Prostate gland (tissue), 2 donors: Measurements from ENCODE around the gene GADD45B. TPM values are rescaled to one million over a fixed set of nuclear protein-coding genes. Genes with fewer than 3 reads are reported as not detected.

Source experiments
- DNase-seq: peaks from one replicate; pipeline ENCODE4 v3.0.0-alpha.2; 2019; ENCODE audit warnings: low spot score
- H3K27ac ChIP-seq, 2 donors: fragments of 200-600 bp; sonication (generic); 2 replicates each; pipeline ENCODE4 v1.5.1; 2017 to 2019
- H3K27me3 ChIP-seq: fragments of 200-600 bp; sonication (generic); replicated peaks from 2 replicates; pipeline ENCODE4 v1.5.1; 2019; ENCODE audit not compliant: insufficient read depth
- H3K36me3 ChIP-seq, 2 donors: fragments of 200-600 bp; sonication (generic); 1 replicate in 1 of 2; 2 replicates in 1 of 2; pipeline versions ENCODE4 v1.5.1 to v1.8.1; 2017 to 2019
- H3K4me1 ChIP-seq: fragments of 200-600 bp; sonication (generic); replicated peaks from 2 replicates; pipeline ENCODE4 v1.5.1; 2019
- H3K4me3 ChIP-seq, 2 donors: fragments of 200-600 bp; sonication (generic); 2 replicates each; pipeline ENCODE4 v1.5.1; 2017 to 2019
- H3K9me3 ChIP-seq: fragments of 200-600 bp; sonication (generic); 2 replicates; pipeline ENCODE4 v1.5.1; 2017
- CTCF ChIP-seq, 4 experiments: fragments of 200-600 bp in 2 of 4; fragments of 450-650 bp in 2 of 4; sonication (generic) in 2 of 4; IDR thresholded peaks; 1 replicate in 3 of 4; 2 replicates in 1 of 4; pipeline ENCODE4 v1.5.1; 2016 to 2019; ENCODE audit warnings: antibody characterized with exemption in 4 of 4, mild to moderate bottlenecking in 2 of 4, moderate library complexity in 2 of 4
- POLR2A ChIP-seq: fragments of 450-650 bp; IDR thresholded peaks from one replicate; pipeline ENCODE4 v1.6.1; 2016; ENCODE audit warnings: antibody characterized with exemption, mild to moderate bottlenecking
- POLR2AphosphoS5 ChIP-seq: sonication (generic); formaldehyde crosslinking; IDR thresholded peaks from one replicate; pipeline ENCODE4 v1.6.1; 2017; ENCODE audit warnings: antibody characterized with exemption
- WGBS: methylation state at CpG from one replicate; pipeline ENCODE4 v1.1.5; 2018; 5-methylcytosine and 5-hydroxymethylcytosine counted together
- intact Hi-C: fragments of 100-400 bp; cut with DNase I; formaldehyde crosslinking; loops from one replicate; pipeline ENCODE4 v1.14.2; 2022
- total RNA-seq, 2 donors: library from RNA; depleted of rRNA; stranded (reverse); fragments of >200 nt; gene quantifications; one replicate each; pipeline ENCODE4 v1.1.0, GENCODE V29; 2016

The GADD45B gene
- total RNA-seq, 2 donors from 2014 or later = 90.7 to 94.6 TPM

- Histone ChIP-seq H3K27me3 (no peaks in the 10 kb centered on the region), H3K36me3 (no peaks in the 10 kb centered on the region), H3K9me3 (no peaks in the 10 kb centered on the region), H3K27ac (peak overlapping the region; percentile 96 to 99), H3K4me1 (no peaks in the 10 kb centered on the region), H3K4me3 (peak overlapping the region; percentile 89)
- no peak for DNase-seq
- WGBS = 1% methylated on average over 30 of the region's 42 CpGs
- TF ChIP-seq POLR2A (no peak), CTCF (IDR thresholded peaks at IDR 0.05) (peak in 1 of 4 experiments; percentile 7)
- intact Hi-C loops = loop anchor here (2.0 to 10.0 kb wide), 2 partner anchors 66 to 268 kb away; partner anchors contain the start of gene SLC39A3
Observed at GRCh38 chr19:2476451-2477140, 669 bp downstream of the GADD45B start.

GRCh38 chr19:2477141-2477710 lies 1.3 kb downstream of the GADD45B start:
- 5% methylated on average over 27 of the region's 27 CpGs for WGBS
- no peaks in the 10 kb centered on the region for H3K9me3 ChIP-seq
- H3K4me3 ChIP-seq = peak overlapping the region; percentile 89
- peak overlapping the region; percentile 96 to 99 for H3K27ac ChIP-seq
- no peaks in the 10 kb centered on the region for H3K4me1 ChIP-seq
- no peaks in the 10 kb centered on the region for H3K27me3 ChIP-seq
- intact Hi-C loops = loop anchor here (2.0 to 10.0 kb wide), 2 partner anchors 66 to 268 kb away; partner anchors contain the start of gene SLC39A3
- peak; percentile 26 for TF ChIP-seq POLR2AphosphoS5
- TF ChIP-seq CTCF (IDR thresholded peaks at IDR 0.05) = no peak
- peak; percentile 23 for TF ChIP-seq POLR2A
- no peaks in the 10 kb centered on the region for H3K36me3 ChIP-seq
- peak; percentile 47 for DNase-seq

GRCh38 chr19:2477732-2478191 lies 1.8 kb downstream of the GADD45B start:
- H3K4me3 ChIP-seq = peak overlapping the region; percentile 89
- intact Hi-C loops = loop anchor here (2.0 to 10.0 kb wide), 2 partner anchors 65 to 267 kb away; partner anchors contain the start of gene SLC39A3
- 26% methylated on average over 21 of the region's 21 CpGs for WGBS
- peak; percentile 36 for DNase-seq
- no peaks in the 10 kb centered on the region for H3K36me3 ChIP-seq
- H3K27ac ChIP-seq = peak overlapping the region; percentile 96 to 99
- no peak for TF ChIP-seq CTCF (IDR thresholded peaks at IDR 0.05)
- TF ChIP-seq POLR2AphosphoS5 = no peak
- TF ChIP-seq POLR2A = peak; percentile 23
- no peaks in the 10 kb centered on the region for H3K9me3 ChIP-seq
- H3K27me3 ChIP-seq = no peaks in the 10 kb centered on the region
- H3K4me1 ChIP-seq = no peaks in the 10 kb centered on the region

- intact Hi-C loops = loop anchor here (10.0 kb wide), 1 partner anchor 266 kb away; the partner anchor contains the start of gene SLC39A3
- DNase-seq = peak; percentile 89
- Histone ChIP-seq H3K9me3 (no peaks in the 10 kb centered on the region), H3K4me3 (peak overlapping the region; percentile 89), H3K4me1 (no peaks in the 10 kb centered on the region), H3K36me3 (no peaks in the 10 kb centered on the region), H3K27ac (peak overlapping the region; percentile 96 to 99), H3K27me3 (no peaks in the 10 kb centered on the region)
- TF ChIP-seq POLR2A (peak; percentile 14), POLR2AphosphoS5 (peak; percentile 78), CTCF (IDR thresholded peaks at IDR 0.05) (peak in 3 of 4 experiments; percentile 30 to 48 (median 47))
- 1% methylated on average over 20 of the region's 20 CpGs for WGBS
Observed at GRCh38 chr19:2478278-2478755, 2.4 kb downstream of the GADD45B start.
